HEK293T (cell line): ENCODE measurements around the gene HMGN3.

Source experiments
- CTCF ChIA-PET: fragments of 350-600 bp; formaldehyde crosslinking; extraction: SDS; loops from one replicate; lab custom pipeline; 2021; ENCODE audit warnings: antibody characterized with exemption, inconsistent platforms; lab: Yijun Ruan, JAX
- POLR2A ChIA-PET: fragments of 350-600 bp; formaldehyde crosslinking; extraction: SDS; loops from one replicate; lab custom pipeline; 2020; ENCODE audit warnings: antibody characterized with exemption, inconsistent platforms; lab: Yijun Ruan, JAX
- DNase-seq: peaks from one replicate; pipeline ENCODE4 v3.0.0; 2012; ENCODE audit warnings: mixed read lengths; ENCODE audit errors: extremely low spot score
- ARNT ChIP-seq: fragments of 450-650 bp; IDR thresholded peaks from 2 replicates; pipeline ENCODE4 v1.6.1; 2017; ENCODE audit warnings: mild to moderate bottlenecking
- BHLHE40 ChIP-seq: fragments of 450-650 bp; IDR thresholded peaks from 2 replicates; pipeline ENCODE4 v1.6.1; 2016; ENCODE audit warnings: mild to moderate bottlenecking, moderate library complexity, borderline replicate concordance
- CTBP1 ChIP-seq: fragments of 450-650 bp; IDR thresholded peaks from 2 replicates; pipeline ENCODE4 v1.6.1; 2016; ENCODE audit warnings: borderline replicate concordance
- ELF4 ChIP-seq: fragments of 450-650 bp; IDR thresholded peaks from 2 replicates; pipeline ENCODE4 v1.6.1; 2017; ENCODE audit warnings: antibody characterized with exemption
- FOXA1 ChIP-seq: fragments of 450-650 bp; IDR thresholded peaks from 2 replicates; pipeline ENCODE4 v1.6.1; 2016; ENCODE audit warnings: mild to moderate bottlenecking
- FOXK2 ChIP-seq: fragments of 450-650 bp; IDR thresholded peaks from 2 replicates; pipeline ENCODE4 v1.6.1; 2016; ENCODE audit warnings: mild to moderate bottlenecking
- FOXM1 ChIP-seq: fragments of 450-650 bp; IDR thresholded peaks from 2 replicates; pipeline ENCODE4 v1.6.1; 2017; ENCODE audit warnings: mild to moderate bottlenecking, borderline replicate concordance
- HDGF ChIP-seq: fragments of 450-650 bp; IDR thresholded peaks from 2 replicates; pipeline ENCODE4 v1.6.1; 2017; ENCODE audit warnings: antibody characterized with exemption, borderline replicate concordance
- L3MBTL2 ChIP-seq: fragments of 450-650 bp; conservative IDR thresholded peaks from 2 replicates; pipeline ENCODE4 v1.6.1; 2016; ENCODE audit warnings: mild to moderate bottlenecking
- LEF1 ChIP-seq: fragments of 450-650 bp; IDR thresholded peaks from 2 replicates; pipeline ENCODE4 v1.6.1; 2017; ENCODE audit warnings: mild to moderate bottlenecking, borderline replicate concordance
- NFRKB ChIP-seq: fragments of 450-650 bp; IDR thresholded peaks from 2 replicates; pipeline ENCODE4 v1.6.1; 2016; ENCODE audit warnings: mild to moderate bottlenecking, moderate library complexity
- PKNOX1 ChIP-seq: fragments of 450-650 bp; IDR thresholded peaks from 2 replicates; pipeline ENCODE4 v1.6.1; 2016
- SP1 ChIP-seq: fragments of 450-650 bp; IDR thresholded peaks from 2 replicates; pipeline ENCODE4 v1.6.1; 2017
- SUZ12 ChIP-seq: fragments of 450-650 bp; IDR thresholded peaks from 2 replicates; pipeline ENCODE4 v1.6.1; 2016; ENCODE audit warnings: mild to moderate bottlenecking
- TARDBP ChIP-seq: fragments of 450-650 bp; IDR thresholded peaks from 2 replicates; pipeline ENCODE4 v1.6.1; 2016
- ZNF384 ChIP-seq: fragments of 450-650 bp; IDR thresholded peaks from 2 replicates; pipeline ENCODE4 v1.6.1; 2016

HMGN3 gene

GRCh38 chr6:79234150-79235022 is at the start of gene HMGN3:
TSS of gene HMGN3 (minus strand) at chr6:79234682.
- POLR2A ChIA-PET: no interaction called here
- CTCF ChIA-PET: no interaction called here
- TF ChIP-seq FOXM1 (no peak), FOXA1 (no peak), TARDBP (0 out of 2 replicates have a peak, but pooled peaks have one; percentile 17), L3MBTL2 (peak; percentile 98)

GRCh38 chr6:79280756-79281155 is 46.3 kb upstream of the HMGN3 start:
- TF ChIP-seq FOXK2: no peak
- TF ChIP-seq SP1: no peak
- ChIA-PET POLR2A (no interaction called here), CTCF (no interaction called here)
- no peak for DNase-seq

More at GRCh38 chr6:79234150-79235022, at the start of gene HMGN3:
- peak; percentile 90 for DNase-seq

- no peak for TF ChIP-seq ELF4
- no peak for TF ChIP-seq LEF1
- TF ChIP-seq SP1: no peak
- TF ChIP-seq ARNT: no peak
- TF ChIP-seq FOXM1: no peak
- no peak for TF ChIP-seq TARDBP
- TF ChIP-seq BHLHE40: no peak
- TF ChIP-seq FOXA1: no peak
- TF ChIP-seq L3MBTL2: no peak
- no peak for TF ChIP-seq NFRKB
- no peak for TF ChIP-seq SUZ12
- CTCF ChIA-PET: no interaction called here
- POLR2A ChIA-PET: no interaction called here
- DNase-seq: no peak
Measured at GRCh38 chr6:79277109-79277508, 42.6 kb upstream of the HMGN3 start.

GRCh38 chr6:79269877-79270276 is 35.4 kb upstream of the HMGN3 start:
- POLR2A ChIA-PET: no interaction called here

GRCh38 chr6:79267128-79267527 is 32.6 kb upstream of the HMGN3 start:
- no peak for DNase-seq
- ChIA-PET POLR2A (no interaction called here), CTCF (no interaction called here)
- TF ChIP-seq PKNOX1 (no peak), ELF4 (no peak), SUZ12 (no peak), LEF1 (no peak), ARNT (no peak), NFRKB (no peak), CTBP1 (no peak), ZNF384 (no peak), SP1 (no peak), HDGF (no peak), FOXK2 (no peak), L3MBTL2 (no peak), FOXM1 (no peak), TARDBP (no peak), FOXA1 (no peak)

More at GRCh38 chr6:79269877-79270276, 35.4 kb upstream of the HMGN3 start:
- no peak for DNase-seq
- TF ChIP-seq TARDBP: no peak
- TF ChIP-seq ARNT: no peak
- no peak for TF ChIP-seq SUZ12
- TF ChIP-seq SP1: no peak
- TF ChIP-seq LEF1: no peak
- TF ChIP-seq NFRKB: no peak
- TF ChIP-seq FOXM1: no peak
- TF ChIP-seq ELF4: no peak
- TF ChIP-seq FOXA1: no peak
- TF ChIP-seq BHLHE40: no peak
- no peak for TF ChIP-seq FOXK2
- no peak for TF ChIP-seq CTBP1
- no peak for TF ChIP-seq L3MBTL2
- no peak for TF ChIP-seq PKNOX1
- no peak for TF ChIP-seq HDGF
- CTCF ChIA-PET: interaction anchor here (0.6 to 1.3 kb wide), 2 partner anchors 18 to 19 kb away, joined by 3 read pairs; no protein-coding TSS in a partner anchor

- POLR2A ChIA-PET: no interaction called here
Measured at GRCh38 chr6:79266051-79266450, 31.6 kb upstream of the HMGN3 start.

More at GRCh38 chr6:79266051-79266450, 31.6 kb upstream of the HMGN3 start:
- DNase-seq: no peak
- CTCF ChIA-PET: interaction anchor here (0.9 kb wide), 1 partner anchor 16 kb away, joined by 3 read pairs; no protein-coding TSS in a partner anchor
- TF ChIP-seq TARDBP: no peak
- TF ChIP-seq FOXM1: no peak
- TF ChIP-seq NFRKB: no peak
- no peak for TF ChIP-seq SP1
- TF ChIP-seq FOXK2: no peak
- no peak for TF ChIP-seq ARNT
- no peak for TF ChIP-seq CTBP1
- no peak for TF ChIP-seq ZNF384
- TF ChIP-seq SUZ12: no peak
- no peak for TF ChIP-seq HDGF
- TF ChIP-seq ELF4: no peak
- TF ChIP-seq FOXA1: no peak
- no peak for TF ChIP-seq LEF1
- no peak for TF ChIP-seq PKNOX1
- TF ChIP-seq L3MBTL2: no peak
- TF ChIP-seq BHLHE40: no peak
